NAMALWA (cell line): ENCODE measurements around the gene ENC1.

Experiments
- DNase-seq: peaks from one replicate; pipeline ENCODE4 v3.0.0-alpha.2; 2015; ENCODE audit warnings: low spot score

The ENC1 gene

GRCh38 chr5:74608736-74609601, 31.6 kb downstream of the ENC1 start:
- no peak for DNase-seq

GRCh38 chr5:74605759-74606158, 34.8 kb downstream of the ENC1 start:
- DNase-seq = no peak

DNA sequence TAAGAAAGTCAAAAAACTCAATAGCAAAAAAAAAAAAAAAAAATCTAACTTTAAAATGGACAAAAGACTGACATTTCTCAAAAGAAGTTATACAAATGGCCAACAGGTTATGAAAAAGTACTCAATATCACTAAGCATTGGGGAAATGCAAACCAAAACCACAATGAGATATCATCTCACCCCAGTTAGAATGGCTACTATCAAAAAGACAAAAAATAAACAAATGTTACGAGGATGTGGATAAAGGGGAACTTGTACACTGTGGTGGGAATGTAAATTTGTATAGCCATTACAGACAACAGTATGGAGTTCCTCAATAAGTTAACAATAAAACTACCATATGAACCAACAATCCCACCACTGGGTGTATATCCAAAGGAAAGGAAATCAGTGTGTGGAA, 37.2 kb downstream of the ENC1 start:
- DNase-seq = no peak

- DNase-seq = no peak
Measured at GRCh38 chr5:74599148-74599547, 41.4 kb downstream of the ENC1 start.

- no peak for DNase-seq
Measured at GRCh38 chr5:74598731-74599130, 41.8 kb downstream of the ENC1 start.

- DNase-seq = no peak
Measured at GRCh38 chr5:74596927-74597326, 43.6 kb downstream of the ENC1 start.

- DNase-seq = no peak
Measured at GRCh38 chr5:74595143-74595925, 45.2 kb downstream of the ENC1 start.

DNA sequence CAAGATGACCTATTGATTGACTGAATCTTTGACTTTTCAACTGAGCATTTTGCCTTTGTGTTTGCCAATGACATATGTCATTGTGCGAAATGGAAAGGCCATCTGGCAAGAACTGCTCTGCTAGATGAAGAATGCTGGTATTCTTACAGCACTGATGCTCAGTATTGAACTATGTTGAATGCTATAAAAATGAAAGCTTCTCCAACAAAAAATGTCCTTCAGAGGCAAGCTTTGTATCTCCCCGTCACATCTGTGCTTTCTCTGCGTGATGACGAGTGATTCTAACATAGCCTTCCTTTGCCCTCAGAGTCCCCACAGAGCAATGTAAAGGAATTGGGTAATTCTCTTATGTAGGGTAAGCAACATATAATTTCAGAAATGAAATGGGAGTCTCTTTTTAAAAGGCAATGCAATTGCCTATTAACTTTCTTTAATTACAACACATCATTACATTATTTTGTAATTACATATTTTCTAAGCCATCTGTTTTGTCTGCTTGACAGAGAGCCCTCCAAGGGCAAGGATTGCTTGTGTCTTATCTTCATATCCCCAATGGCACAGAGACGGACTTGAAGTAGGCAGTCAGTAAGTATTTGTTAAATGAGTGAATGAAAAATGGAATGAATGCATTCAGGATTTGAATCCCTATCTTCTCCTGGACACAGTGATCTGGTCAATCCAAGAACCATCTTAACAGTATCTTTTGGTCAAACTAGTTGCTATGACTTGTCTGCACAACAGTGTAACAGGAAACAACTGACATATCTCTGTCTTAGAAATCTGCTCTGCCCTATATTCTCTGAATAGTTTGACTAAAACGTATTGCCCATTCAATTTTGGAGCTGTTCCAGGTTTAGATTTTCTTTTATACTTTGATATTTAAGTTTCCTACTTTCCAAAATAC, 46.1 kb downstream of the ENC1 start:
- DNase-seq = no peak

DNA sequence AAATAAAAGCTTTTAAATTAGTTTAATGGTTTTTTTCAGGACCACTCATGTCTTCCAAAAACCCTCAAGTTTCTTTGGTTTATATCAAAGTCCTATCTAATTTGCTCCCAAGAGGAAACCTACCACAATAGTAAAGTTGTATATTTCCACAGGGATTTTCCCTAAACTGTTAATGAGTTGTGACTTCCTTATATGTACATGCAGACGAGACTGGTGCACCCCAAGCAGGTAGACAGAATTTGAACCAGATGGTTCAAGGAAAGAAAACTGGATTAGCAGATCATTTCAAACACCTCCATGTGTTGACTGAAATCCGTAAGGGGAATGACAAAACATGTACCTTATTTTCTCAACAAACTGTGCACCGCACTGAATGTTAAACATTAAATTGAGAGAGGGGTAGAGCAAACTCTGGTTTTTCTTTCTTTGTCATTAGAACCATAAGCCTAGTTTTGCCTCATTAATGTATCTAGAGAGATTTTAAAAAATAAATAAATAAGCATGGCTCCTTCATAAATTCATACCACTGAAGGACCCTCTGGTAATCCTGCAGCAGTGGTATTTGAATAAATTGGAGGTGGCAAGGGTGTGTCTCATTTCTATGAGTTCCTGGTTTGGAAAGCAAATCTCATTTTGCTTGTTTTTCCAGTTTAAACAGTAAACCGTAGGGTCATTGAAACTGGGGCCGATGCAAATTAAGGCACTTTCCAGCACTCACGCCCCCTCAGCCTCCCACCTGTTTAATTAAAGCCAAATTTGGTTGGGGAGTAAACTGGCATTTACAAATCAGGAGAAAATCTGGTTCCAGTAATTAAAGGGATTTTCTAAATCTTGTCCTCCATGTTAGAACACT, 51.1 kb downstream of the ENC1 start:
- no peak for DNase-seq

DNA sequence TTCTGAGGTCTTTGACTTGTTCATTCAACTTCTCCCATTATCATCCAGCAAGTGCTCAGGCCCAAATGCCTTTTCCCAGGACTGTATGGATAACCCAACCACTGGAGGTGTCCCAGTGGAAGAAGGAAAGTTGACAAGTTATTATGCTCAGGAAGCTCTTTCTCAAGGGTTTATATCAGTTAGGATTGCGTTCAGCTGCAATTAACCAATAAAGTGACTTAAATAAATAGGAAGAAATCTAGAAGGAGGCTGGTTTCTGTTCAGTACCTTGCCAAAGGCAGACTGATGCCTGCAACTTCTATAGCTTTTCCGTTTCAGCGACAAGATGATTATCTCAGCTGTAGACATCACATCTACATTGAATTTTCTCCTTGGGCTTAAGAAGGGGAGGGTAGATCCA, 52.1 kb downstream of the ENC1 start:
- no peak for DNase-seq

GRCh38 chr5:74587890-74588289, 52.6 kb downstream of the ENC1 start:
- DNase-seq = no peak

DNA sequence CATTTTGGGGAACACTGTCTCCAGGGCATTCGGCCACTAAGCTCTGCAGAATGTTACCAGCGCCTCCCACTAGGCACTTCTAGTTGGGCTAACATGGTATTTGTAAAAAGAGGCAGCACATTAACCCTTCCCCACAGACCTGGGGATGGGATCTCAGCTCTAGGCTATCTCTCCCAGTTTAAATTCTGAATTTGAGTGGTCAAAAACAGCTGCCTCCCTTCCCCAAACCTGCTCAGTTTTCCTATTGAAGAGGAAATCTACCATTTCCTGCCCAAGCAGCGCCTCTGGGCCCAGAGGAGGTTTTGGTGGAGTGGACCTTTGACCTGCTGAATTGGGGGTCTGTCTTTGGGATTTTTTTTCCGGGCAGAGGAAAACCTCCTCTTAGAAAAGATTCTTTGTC, 53.2 kb downstream of the ENC1 start:
- no peak for DNase-seq

GRCh38 chr5:74586856-74587255, 53.7 kb downstream of the ENC1 start:
- DNase-seq = no peak

GRCh38 chr5:74582853-74583252, 57.7 kb downstream of the ENC1 start:
- DNase-seq = no peak

DNA sequence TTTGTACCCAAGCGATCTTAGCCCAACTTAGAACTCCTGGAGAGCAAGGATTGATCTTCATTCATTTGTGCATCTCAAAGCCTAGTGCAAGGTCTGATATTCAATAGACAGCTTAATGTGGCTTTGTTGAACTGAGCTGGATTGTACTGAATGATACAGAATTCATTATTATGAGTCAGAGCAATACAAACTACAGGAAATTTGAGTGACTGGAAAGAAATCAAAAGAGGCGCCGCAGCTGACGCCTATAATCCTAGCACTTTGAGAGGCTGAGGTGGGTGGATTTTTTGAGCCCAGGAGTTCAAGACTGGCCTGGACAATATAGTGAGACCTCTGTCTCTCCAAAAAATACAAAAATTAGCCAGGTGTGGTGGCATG, 58.6 kb downstream of the ENC1 start:
- DNase-seq = no peak

GRCh38 chr5:74580729-74581109, 59.8 kb downstream of the ENC1 start:
- DNase-seq = no peak

- DNase-seq = no peak
Measured at GRCh38 chr5:74579215-74579614, 61.3 kb downstream of the ENC1 start.

DNA sequence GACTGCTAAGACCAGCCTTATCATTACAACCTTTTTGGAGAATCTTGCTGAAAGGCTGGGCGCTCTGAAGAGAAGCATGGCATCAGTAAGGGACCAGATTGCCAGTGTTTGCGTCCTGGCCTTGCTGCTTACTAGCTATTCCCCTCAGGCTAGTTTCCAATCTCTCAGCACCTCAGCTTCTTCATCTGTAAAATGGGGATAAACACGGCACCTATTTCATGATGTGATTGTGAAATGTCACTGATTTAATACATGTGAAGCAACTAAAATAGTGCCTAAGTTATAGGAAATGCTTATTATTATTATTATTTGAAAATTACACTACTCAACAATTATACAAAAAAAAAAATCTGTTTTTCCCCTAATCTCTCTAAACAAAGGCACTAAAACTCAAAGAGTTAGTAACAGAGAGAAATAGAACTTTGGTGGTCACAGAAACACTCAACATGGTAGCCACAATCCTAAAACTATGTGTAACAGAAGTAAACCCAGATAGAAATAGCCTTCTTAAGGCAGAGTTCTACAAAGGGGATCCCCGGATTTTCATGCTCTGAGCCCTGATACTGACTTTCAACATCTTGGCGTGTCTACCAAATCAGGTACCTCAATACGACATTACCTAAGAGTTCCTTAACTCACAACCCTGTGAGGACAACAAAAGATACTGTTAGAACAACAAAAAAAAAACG, 62.0 kb downstream of the ENC1 start:
- DNase-seq = no peak
